Measurements from ENCODE around the gene HSD17B13.

HSD17B13 gene

DNA sequence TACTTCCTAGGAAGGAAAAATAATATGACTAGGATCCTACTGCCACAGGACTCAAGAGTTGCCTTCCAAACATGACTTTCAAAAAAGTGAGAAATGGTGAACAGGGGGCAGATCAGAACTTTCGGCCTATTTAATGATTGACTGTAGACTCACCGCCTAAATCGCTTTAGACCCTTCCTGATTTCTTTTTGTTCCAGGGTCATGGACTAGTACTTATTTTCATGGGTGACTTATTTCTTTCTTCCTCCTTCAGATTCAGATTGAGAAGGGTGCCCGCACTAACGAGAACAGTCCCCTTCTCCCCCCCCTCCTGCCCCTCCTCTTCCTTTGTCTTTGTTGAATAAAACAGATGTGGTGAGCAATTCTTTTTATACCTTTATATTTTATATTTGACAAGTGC lies 54.3 kb downstream of the HSD17B13 start:
- no peak overlapping the region for H3K14ac ChIP-seq (ENCODE audit: low read length)
- peaks cover 2 to 5% of the 10 kb centered on the region in 2 donors for H3K4me1 ChIP-seq (ENCODE audit: control insufficient read depth in 2 of 2, insufficient read depth in 1 of 2, low read depth in 1 of 2, low read length in 2 of 2)
- H3K4me2 ChIP-seq (ENCODE audit: insufficient read depth, low read length, poor library complexity, severe bottlenecking) = no peak overlapping the region
- no peak overlapping the region for H2BK12ac ChIP-seq (ENCODE audit: low read length)
- peaks cover 0 to 19% (median 0%) of the 10 kb centered on the region in 3 experiments for H3K27me3 ChIP-seq (ENCODE audit: control insufficient read depth in 3 of 3, insufficient read depth in 3 of 3, low read depth in 1 of 3, low read length in 3 of 3)
- H3K27ac ChIP-seq (replicated peaks; ENCODE audit: low read length) = no peak overlapping the region
- no peak overlapping the region for H4K91ac ChIP-seq (ENCODE audit: low read depth, low read length, poor library complexity)
- H2BK5ac ChIP-seq (ENCODE audit: low read length) = no peak overlapping the region
- no CpG with 5 or more reads among the region's 5 CpGs for WGBS, 2 donors (ENCODE audit: extremely low coverage in 2 of 2, insufficient read length in 2 of 2, insufficient replicate concordance in 1 of 2)
- no peaks in the 10 kb centered on the region for H3K9me3 ChIP-seq (replicated peaks in 1 of 2; ENCODE audit: control insufficient read depth in 2 of 2, insufficient read depth in 1 of 2, low read depth in 1 of 2, low read length in 2 of 2)
- no peak overlapping the region for H2BK15ac ChIP-seq (ENCODE audit: low read length)
- H3K18ac ChIP-seq (ENCODE audit: low read length) = no peak overlapping the region
- no peak overlapping the region for H4K8ac ChIP-seq (ENCODE audit: low read depth, low read length)
- no peak overlapping the region for H3K23ac ChIP-seq (ENCODE audit: low read depth, low read length, poor library complexity)
- H2AFZ ChIP-seq (ENCODE audit: low read length) = no peak overlapping the region
- no peak overlapping the region for H2AK5ac ChIP-seq (ENCODE audit: low read depth, low read length)
- H3K79me1 ChIP-seq (ENCODE audit: low read depth, low read length) = no peaks in the 10 kb centered on the region
- H3K9ac ChIP-seq (ENCODE audit: low read depth, low read length, poor library complexity) = no peak overlapping the region
- no peak overlapping the region for H2BK120ac ChIP-seq (ENCODE audit: low read depth, low read length)
- H3K4ac ChIP-seq (ENCODE audit: low read length) = no peak overlapping the region
- H3K4me3 ChIP-seq (ENCODE audit: low read length in 2 of 2) = no peak overlapping the region
- H3K36me3 ChIP-seq (replicated peaks in 1 of 2; ENCODE audit: control insufficient read depth in 2 of 2, insufficient read depth in 2 of 2, low read length in 2 of 2) = no peaks in the 10 kb centered on the region
- peak; percentile 33 for DNase-seq (ENCODE audit: low spot score)

DNA sequence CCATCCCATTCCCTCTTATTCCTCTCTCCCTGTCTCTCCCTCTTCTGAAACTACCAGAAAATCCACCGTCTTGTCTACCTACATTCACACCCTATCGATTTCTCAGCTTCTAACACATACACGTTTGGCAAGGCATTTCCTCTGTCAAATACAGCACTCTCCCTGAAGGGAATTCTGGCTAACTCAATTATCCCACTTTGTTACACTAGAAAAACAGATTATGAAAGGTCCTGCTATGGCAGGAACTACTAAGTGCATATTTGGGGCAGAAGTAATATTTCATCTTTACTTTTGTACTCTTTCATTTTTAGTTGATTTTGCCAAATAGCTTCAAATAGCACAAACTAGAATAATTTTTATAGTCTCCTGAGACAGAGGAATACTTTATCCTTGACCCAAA lies 55.7 kb downstream of the HSD17B13 start:
- H3K4me2 ChIP-seq (ENCODE audit: insufficient read depth, low read length, poor library complexity, severe bottlenecking) = no peak overlapping the region
- H3K9ac ChIP-seq (ENCODE audit: low read depth, low read length, poor library complexity) = no peak overlapping the region
- H4K8ac ChIP-seq (ENCODE audit: low read depth, low read length) = no peak overlapping the region
- no peak overlapping the region for H3K4ac ChIP-seq (ENCODE audit: low read length)
- H2AFZ ChIP-seq (ENCODE audit: low read length) = no peak overlapping the region
- H3K9me3 ChIP-seq (replicated peaks in 1 of 2; ENCODE audit: control insufficient read depth in 2 of 2, insufficient read depth in 1 of 2, low read depth in 1 of 2, low read length in 2 of 2) = peaks cover 0 to 4% of the 10 kb centered on the region in 2 donors
- H2AK5ac ChIP-seq (ENCODE audit: low read depth, low read length) = no peak overlapping the region
- H3K18ac ChIP-seq (ENCODE audit: low read length) = no peak overlapping the region
- H2BK5ac ChIP-seq (ENCODE audit: low read length) = no peak overlapping the region
- WGBS, 2 donors (ENCODE audit: extremely low coverage in 2 of 2, insufficient read length in 2 of 2, insufficient replicate concordance in 1 of 2) = 100% methylated on average over 2 of the region's 3 CpGs; no CpG with 5 or more reads in 1 of the 2 donors
- no peaks in the 10 kb centered on the region for H3K79me1 ChIP-seq (ENCODE audit: low read depth, low read length)
- H3K14ac ChIP-seq (ENCODE audit: low read length) = no peak overlapping the region
- H3K27ac ChIP-seq (replicated peaks; ENCODE audit: low read length) = no peak overlapping the region
- no peak for DNase-seq (ENCODE audit: low spot score)
- no peak overlapping the region for H3K4me3 ChIP-seq (ENCODE audit: low read length in 2 of 2)
- H3K4me1 ChIP-seq (ENCODE audit: control insufficient read depth in 2 of 2, insufficient read depth in 1 of 2, low read depth in 1 of 2, low read length in 2 of 2) = peaks cover 2 to 5% of the 10 kb centered on the region in 2 donors
- H3K36me3 ChIP-seq (replicated peaks in 1 of 2; ENCODE audit: control insufficient read depth in 2 of 2, insufficient read depth in 2 of 2, low read length in 2 of 2) = no peaks in the 10 kb centered on the region
- no peak overlapping the region for H3K23ac ChIP-seq (ENCODE audit: low read depth, low read length, poor library complexity)
- peaks cover 0 to 19% (median 0%) of the 10 kb centered on the region in 3 experiments for H3K27me3 ChIP-seq (ENCODE audit: control insufficient read depth in 3 of 3, insufficient read depth in 3 of 3, low read depth in 1 of 3, low read length in 3 of 3)
- H4K91ac ChIP-seq (ENCODE audit: low read depth, low read length, poor library complexity) = no peak overlapping the region
- no peak overlapping the region for H2BK120ac ChIP-seq (ENCODE audit: low read depth, low read length)
- no peak overlapping the region for H2BK15ac ChIP-seq (ENCODE audit: low read length)
- no peak overlapping the region for H2BK12ac ChIP-seq (ENCODE audit: low read length)

DNA sequence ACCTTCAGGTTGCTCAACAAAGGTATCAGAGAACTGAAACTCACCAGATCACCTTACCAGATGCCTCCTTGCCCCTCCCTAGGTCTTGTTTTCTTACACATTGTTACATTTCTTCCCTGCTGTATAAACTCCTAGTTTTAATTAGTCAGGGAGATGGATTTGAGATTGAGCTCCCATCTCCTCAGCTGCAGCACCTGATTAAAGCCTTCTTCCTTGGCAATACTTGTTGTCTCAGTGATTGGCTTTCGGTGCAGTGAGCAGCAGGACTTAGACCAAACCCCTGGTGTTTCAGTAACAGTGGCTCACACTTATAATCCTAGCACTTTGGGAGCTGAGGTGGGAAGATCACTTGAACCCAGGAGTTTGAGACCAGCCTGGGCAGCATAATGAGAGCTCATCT lies 59.8 kb downstream of the HSD17B13 start:
- no peak overlapping the region for H2BK5ac ChIP-seq (ENCODE audit: low read length)
- H4K91ac ChIP-seq (ENCODE audit: low read depth, low read length, poor library complexity) = no peak overlapping the region
- H3K4me2 ChIP-seq (ENCODE audit: insufficient read depth, low read length, poor library complexity, severe bottlenecking) = no peak overlapping the region
- H3K9me3 ChIP-seq (replicated peaks in 1 of 2; ENCODE audit: control insufficient read depth in 2 of 2, insufficient read depth in 1 of 2, low read depth in 1 of 2, low read length in 2 of 2) = peaks cover 0 to 4% of the 10 kb centered on the region in 2 donors
- H2BK15ac ChIP-seq (ENCODE audit: low read length) = no peak overlapping the region
- no peaks in the 10 kb centered on the region for H3K36me3 ChIP-seq (replicated peaks in 1 of 2; ENCODE audit: control insufficient read depth in 2 of 2, insufficient read depth in 2 of 2, low read length in 2 of 2)
- H3K27me3 ChIP-seq (ENCODE audit: control insufficient read depth in 3 of 3, insufficient read depth in 3 of 3, low read depth in 1 of 3, low read length in 3 of 3) = peaks cover 0 to 10% (median 0%) of the 10 kb centered on the region in 3 experiments
- WGBS, 2 donors (ENCODE audit: extremely low coverage in 2 of 2, insufficient read length in 2 of 2, insufficient replicate concordance in 1 of 2) = no CpG with 5 or more reads among the region's 1 CpG
- H3K79me1 ChIP-seq (ENCODE audit: low read depth, low read length) = no peaks in the 10 kb centered on the region
- H2BK12ac ChIP-seq (ENCODE audit: low read length) = no peak overlapping the region
- H4K8ac ChIP-seq (ENCODE audit: low read depth, low read length) = no peak overlapping the region
- no peak overlapping the region for H2BK120ac ChIP-seq (ENCODE audit: low read depth, low read length)
- DNase-seq (ENCODE audit: low spot score) = no peak
- no peak overlapping the region for H2AFZ ChIP-seq (ENCODE audit: low read length)
- no peak overlapping the region for H2AK5ac ChIP-seq (ENCODE audit: low read depth, low read length)
- no peak overlapping the region for H3K18ac ChIP-seq (ENCODE audit: low read length)
- no peak overlapping the region for H3K14ac ChIP-seq (ENCODE audit: low read length)
- H3K4ac ChIP-seq (ENCODE audit: low read length) = no peak overlapping the region
- H3K27ac ChIP-seq (replicated peaks; ENCODE audit: low read length) = no peak overlapping the region
- H3K4me1 ChIP-seq (ENCODE audit: control insufficient read depth in 2 of 2, insufficient read depth in 1 of 2, low read depth in 1 of 2, low read length in 2 of 2) = no peaks in the 10 kb centered on the region
- no peak overlapping the region for H3K4me3 ChIP-seq (ENCODE audit: low read length in 2 of 2)
- no peak overlapping the region for H3K9ac ChIP-seq (ENCODE audit: low read depth, low read length, poor library complexity)
- H3K23ac ChIP-seq (ENCODE audit: low read depth, low read length, poor library complexity) = no peak overlapping the region

DNA sequence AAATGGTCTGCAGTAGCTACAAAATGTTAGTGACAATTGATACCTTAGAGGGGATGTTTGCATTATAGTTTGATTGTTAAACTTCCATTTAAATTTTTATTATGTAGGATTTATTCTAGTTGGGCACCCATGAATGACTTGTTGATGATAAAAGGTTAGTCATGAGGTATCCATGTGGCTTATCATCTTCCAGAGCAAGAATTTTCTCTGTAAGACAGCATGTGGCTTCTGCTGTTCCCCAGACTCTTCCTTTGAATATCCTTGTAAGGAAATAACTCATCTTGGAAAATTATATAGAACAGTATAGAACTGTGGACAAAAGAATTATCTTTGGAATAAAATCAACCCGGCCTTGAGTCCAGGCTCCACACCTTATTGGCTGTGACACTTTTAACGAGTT lies 62.2 kb downstream of the HSD17B13 start:
- Histone ChIP-seq H2BK15ac (ENCODE audit: low read length) (no peak overlapping the region), H3K4me3 (ENCODE audit: low read length in 2 of 2) (no peak overlapping the region)
- WGBS, 2 donors (ENCODE audit: extremely low coverage in 2 of 2, insufficient read length in 2 of 2, insufficient replicate concordance in 1 of 2) = no CpG with 5 or more reads among the region's 2 CpGs

More for the DNA sequence above, 62.2 kb downstream of the HSD17B13 start:
- H2BK12ac ChIP-seq (ENCODE audit: low read length) = no peak overlapping the region
- no peak overlapping the region for H3K4me2 ChIP-seq (ENCODE audit: insufficient read depth, low read length, poor library complexity, severe bottlenecking)
- H2AK5ac ChIP-seq (ENCODE audit: low read depth, low read length) = no peak overlapping the region
- no peak overlapping the region for H4K8ac ChIP-seq (ENCODE audit: low read depth, low read length)
- H3K9me3 ChIP-seq (replicated peaks in 1 of 2; ENCODE audit: control insufficient read depth in 2 of 2, insufficient read depth in 1 of 2, low read depth in 1 of 2, low read length in 2 of 2) = peaks cover 0 to 7% of the 10 kb centered on the region in 2 donors
- H3K4ac ChIP-seq (ENCODE audit: low read length) = no peak overlapping the region
- no peak overlapping the region for H3K23ac ChIP-seq (ENCODE audit: low read depth, low read length, poor library complexity)
- H3K4me1 ChIP-seq (ENCODE audit: control insufficient read depth in 2 of 2, insufficient read depth in 1 of 2, low read depth in 1 of 2, low read length in 2 of 2) = no peaks in the 10 kb centered on the region
- H3K9ac ChIP-seq (ENCODE audit: low read depth, low read length, poor library complexity) = no peak overlapping the region
- H3K27me3 ChIP-seq (ENCODE audit: control insufficient read depth in 3 of 3, insufficient read depth in 3 of 3, low read depth in 1 of 3, low read length in 3 of 3) = no peaks in the 10 kb centered on the region
- H2BK5ac ChIP-seq (ENCODE audit: low read length) = no peak overlapping the region
- no peak overlapping the region for H3K14ac ChIP-seq (ENCODE audit: low read length)
- no peaks in the 10 kb centered on the region for H3K36me3 ChIP-seq (replicated peaks in 1 of 2; ENCODE audit: control insufficient read depth in 2 of 2, insufficient read depth in 2 of 2, low read length in 2 of 2)
- no peak overlapping the region for H2AFZ ChIP-seq (ENCODE audit: low read length)
- no peak overlapping the region for H3K27ac ChIP-seq (replicated peaks; ENCODE audit: low read length)
- H4K91ac ChIP-seq (ENCODE audit: low read depth, low read length, poor library complexity) = no peak overlapping the region
- no peak for DNase-seq (ENCODE audit: low spot score)
- H3K18ac ChIP-seq (ENCODE audit: low read length) = no peak overlapping the region
- H2BK120ac ChIP-seq (ENCODE audit: low read depth, low read length) = no peak overlapping the region
- no peaks in the 10 kb centered on the region for H3K79me1 ChIP-seq (ENCODE audit: low read depth, low read length)

All from neuronal stem cell (in vitro differentiated cells).